MG63 (cell line): Measurements from ENCODE around the gene OGDH. TPM values are rescaled to one million over a fixed set of nuclear protein-coding genes. Genes with fewer than 3 reads are reported as not detected.

Experiments
- DNase-seq: peaks from one replicate; pipeline ENCODE4 v3.0.0-alpha.2; 2020
- H3K27me3 ChIP-seq: fragments of 250-450 bp; sonication (Bioruptor Pico); 2 replicates; pipeline ENCODE4 v1.5.1; 2020; ENCODE audit warnings: mild to moderate bottlenecking, moderate library complexity
- H3K36me3 ChIP-seq: fragments of 250-450 bp; sonication (Bioruptor Pico); 2 replicates; pipeline ENCODE4 v1.5.1; 2020; ENCODE audit warnings: mild to moderate bottlenecking, moderate library complexity
- H3K4me3 ChIP-seq: fragments of 250-450 bp; sonication (Bioruptor Pico); 2 replicates; pipeline ENCODE4 v1.5.1; 2020; ENCODE audit warnings: mild to moderate bottlenecking, moderate library complexity
- H3K9me3 ChIP-seq: fragments of 250-450 bp; sonication (Bioruptor Pico); 2 replicates; pipeline ENCODE4 v1.5.1; 2020; ENCODE audit warnings: mild to moderate bottlenecking, moderate library complexity
- total RNA-seq: library from RNA; depleted of rRNA; stranded (reverse); fragments of >200 nt; shearing (Covaris generic); gene quantifications from 2 replicates; pipeline ENCODE4 v1.2.3, GENCODE V29; 2014; ENCODE audit warnings: low replicate concordance

Gene OGDH
- total RNA-seq, 1 experiment from 2014 or later: 54.0 TPM

DNA sequence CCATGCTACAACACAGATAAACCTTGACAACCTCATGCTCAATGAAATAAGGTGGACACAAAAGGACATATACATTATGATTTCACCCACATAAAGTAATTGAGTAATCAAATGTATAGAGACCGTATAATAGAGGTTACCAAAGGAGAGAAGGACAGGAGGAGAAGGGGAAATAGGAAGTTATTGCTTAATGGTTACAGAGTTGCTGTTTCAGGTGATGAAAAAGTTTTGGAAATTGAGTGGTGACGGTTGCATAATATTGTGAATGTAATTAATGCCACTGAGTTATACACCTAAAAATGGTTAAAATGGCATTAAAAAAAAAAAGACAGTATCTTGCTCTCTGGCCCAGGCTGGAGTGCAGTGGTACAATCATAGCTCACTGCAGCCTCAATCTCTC is 1.5 kb upstream of the OGDH start:
- no peaks in the 10 kb centered on the region for H3K9me3 ChIP-seq
- no peaks in the 10 kb centered on the region for H3K27me3 ChIP-seq
- peaks cover 7% of the 10 kb centered on the region for H3K36me3 ChIP-seq
- DNase-seq: no peak
- no peak overlapping the region for H3K4me3 ChIP-seq

DNA sequence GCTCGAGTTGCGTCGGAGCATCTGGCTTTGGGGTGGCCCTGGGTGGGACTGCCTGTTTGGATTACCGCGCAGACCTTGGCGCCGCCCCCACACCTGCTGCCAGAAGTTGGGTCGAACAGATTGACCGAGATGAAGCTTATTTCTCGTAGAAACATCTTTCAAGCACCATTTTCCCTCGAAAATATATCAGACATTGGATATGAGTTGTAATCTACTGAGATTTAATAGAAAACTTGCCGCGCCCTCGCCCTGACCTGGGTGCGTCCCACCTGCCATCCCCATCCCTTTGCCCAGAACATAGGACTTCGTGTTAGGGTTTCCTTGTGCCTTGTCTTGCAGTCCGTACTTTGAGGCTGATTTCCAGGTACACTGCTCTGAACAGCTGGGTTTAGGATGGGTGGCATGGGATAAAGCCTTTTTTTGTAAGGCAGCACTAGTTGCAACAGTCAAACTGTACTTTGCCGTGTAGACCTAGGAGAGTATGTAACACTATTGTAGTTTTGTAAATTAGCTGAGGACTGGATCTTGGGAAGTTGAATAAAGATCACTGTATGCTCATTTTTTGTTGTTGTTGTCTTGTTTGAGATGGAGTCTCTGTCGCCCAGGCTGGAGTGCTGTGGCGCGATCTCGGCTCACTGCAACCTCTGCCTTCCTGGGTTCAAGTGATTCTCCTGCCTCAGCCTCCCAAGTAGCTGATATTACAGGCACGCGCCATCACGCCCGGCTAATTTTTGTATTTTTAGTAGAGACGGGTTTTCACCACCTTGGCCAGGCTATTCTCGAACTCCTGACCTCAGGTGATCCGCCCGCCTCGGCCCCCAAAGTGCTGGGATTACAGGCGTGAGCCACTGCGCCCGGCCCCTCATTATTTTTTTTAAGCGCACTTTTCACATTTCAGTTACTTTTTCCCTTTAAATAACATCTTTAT is 978 bp downstream of the OGDH start:
- Histone ChIP-seq H3K4me3 (peak overlapping the region; percentile 99), H3K9me3 (no peaks in the 10 kb centered on the region), H3K27me3 (no peaks in the 10 kb centered on the region), H3K36me3 (peaks cover 7% of the 10 kb centered on the region)
- DNase-seq: no peak

DNA sequence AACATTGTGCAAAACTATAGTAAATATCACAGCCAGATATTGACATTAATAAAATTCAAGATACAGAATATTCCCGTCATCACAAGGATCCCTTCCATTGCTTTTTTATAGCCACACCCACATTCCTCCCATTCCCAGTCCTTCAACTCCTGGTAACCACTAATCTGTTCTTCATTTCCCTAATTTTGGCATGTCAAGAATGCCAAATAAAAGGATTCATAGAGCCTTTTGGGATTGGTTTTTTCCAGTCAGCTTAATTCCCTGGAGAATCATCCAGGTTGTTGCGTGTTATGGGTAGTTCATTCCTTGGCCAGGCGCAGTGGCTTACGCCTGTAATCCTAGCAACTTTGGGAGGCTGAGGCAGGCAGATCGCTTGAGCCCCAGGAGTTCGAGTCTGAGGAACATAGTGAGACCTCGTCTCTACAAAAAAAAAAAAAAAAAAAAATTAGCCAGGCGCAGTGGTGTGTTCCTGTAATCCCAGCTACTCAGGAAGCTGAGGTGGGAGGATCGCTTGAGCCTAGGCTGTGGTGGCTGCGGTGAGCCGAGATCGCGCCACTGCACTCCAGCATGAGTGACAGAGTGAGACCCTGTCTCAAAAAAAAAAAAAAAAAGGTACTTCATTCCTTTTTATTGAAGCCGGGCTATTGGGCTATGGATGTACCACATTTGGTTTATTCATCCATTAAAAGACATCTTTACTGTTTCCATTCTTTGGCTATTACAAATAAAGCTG is 2.7 kb downstream of the OGDH start:
- H3K9me3 ChIP-seq: no peaks in the 10 kb centered on the region
- no peak overlapping the region for H3K4me3 ChIP-seq
- no peak for DNase-seq
- H3K27me3 ChIP-seq: no peaks in the 10 kb centered on the region
- peaks cover 7% of the 10 kb centered on the region for H3K36me3 ChIP-seq

DNA sequence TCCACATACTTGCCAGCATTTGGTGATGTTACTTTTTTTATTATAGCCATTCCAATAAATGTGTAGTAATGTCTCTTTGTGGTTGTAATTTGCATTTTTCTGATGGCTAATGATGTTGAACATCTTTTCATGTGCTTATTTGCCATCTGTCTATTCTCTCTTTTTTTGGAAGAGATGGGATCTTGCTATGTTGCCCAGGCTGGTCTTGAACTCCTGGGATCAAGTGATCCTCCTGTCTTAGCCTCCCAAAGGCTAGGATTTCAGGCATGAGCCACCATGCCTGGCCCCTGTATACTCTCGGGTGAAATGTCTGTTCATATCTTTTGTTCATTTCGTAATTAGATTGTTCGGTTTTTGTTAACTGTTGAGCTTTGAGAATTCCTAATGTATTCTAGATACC is 3.4 kb downstream of the OGDH start:
- no peak for DNase-seq
- Histone ChIP-seq H3K36me3 (peaks cover 7% of the 10 kb centered on the region), H3K4me3 (no peak overlapping the region), H3K27me3 (no peaks in the 10 kb centered on the region), H3K9me3 (no peaks in the 10 kb centered on the region)

DNA sequence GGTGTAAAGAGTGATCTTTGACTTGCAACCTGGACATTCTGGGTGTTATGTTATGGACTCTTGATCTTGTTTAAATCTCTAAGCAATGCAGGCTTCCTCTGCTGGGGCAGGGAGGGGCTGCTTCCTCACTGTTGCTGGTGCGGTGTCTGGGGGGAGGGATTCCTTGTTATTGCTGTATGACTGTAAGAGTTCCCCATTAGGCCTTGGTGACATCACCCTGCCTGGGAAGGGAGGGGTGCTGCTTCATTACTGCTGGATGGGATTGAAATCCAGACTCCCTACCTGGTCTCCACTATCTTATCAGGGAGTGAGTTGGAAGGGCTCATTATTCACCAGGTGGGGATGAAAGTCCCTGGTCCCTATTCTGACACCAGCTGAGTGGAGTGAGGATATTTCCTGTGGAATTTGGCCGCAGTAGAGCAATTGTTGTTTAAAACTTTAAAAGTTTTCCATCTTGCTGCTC is 8.8 kb downstream of the OGDH start:
- Histone ChIP-seq H3K36me3 (peaks cover 5% of the 10 kb centered on the region; the same call in 1 of the 2 replicates), H3K27me3 (no peaks in the 10 kb centered on the region), H3K9me3 (no peaks in the 10 kb centered on the region), H3K4me3 (no peak overlapping the region)
- no peak for DNase-seq

DNA sequence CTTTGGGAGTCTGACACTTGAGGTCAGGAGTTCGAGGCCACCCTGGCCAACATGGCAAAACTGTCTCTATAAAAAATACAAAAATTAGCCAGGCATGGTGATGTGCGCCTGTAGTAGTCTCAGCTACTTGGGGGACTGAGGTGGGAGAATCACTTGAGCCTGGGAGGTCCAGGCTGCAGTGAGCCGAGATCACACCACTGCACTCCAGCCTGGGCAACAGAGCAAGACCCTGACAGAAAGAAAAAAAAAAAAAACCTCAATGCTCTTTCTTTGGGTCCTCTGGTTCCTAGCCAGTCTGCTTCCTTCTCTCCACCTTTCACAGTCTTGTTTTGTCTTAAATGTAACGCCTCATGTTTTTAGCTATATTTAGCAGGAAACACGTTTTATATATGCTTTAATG is 9.4 kb downstream of the OGDH start:
- DNase-seq: no peak
- no peak overlapping the region for H3K4me3 ChIP-seq
- no peaks in the 10 kb centered on the region for H3K9me3 ChIP-seq
- H3K36me3 ChIP-seq: peaks cover 5% of the 10 kb centered on the region; the same call in 1 of the 2 replicates
- H3K27me3 ChIP-seq: no peaks in the 10 kb centered on the region

DNA sequence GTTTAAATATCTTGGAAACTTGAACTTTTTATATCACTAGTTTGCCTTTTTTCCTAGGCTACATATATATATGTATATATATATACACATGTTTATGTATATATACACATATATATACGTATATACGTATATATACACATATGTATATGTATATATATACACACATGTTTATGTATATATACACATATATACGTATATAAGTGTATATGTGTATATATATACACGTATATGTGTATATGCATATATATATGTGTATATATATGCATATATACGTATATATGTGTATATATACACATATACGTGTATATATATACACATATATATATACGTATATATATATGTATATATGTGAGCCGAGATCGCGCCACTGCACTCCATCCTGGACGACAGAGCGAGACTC is 10.1 kb downstream of the OGDH start:
- H3K36me3 ChIP-seq: peaks cover 5% of the 10 kb centered on the region; the same call in 1 of the 2 replicates
- no peaks in the 10 kb centered on the region for H3K27me3 ChIP-seq
- no peak overlapping the region for H3K4me3 ChIP-seq
- no peaks in the 10 kb centered on the region for H3K9me3 ChIP-seq
- no peak for DNase-seq

DNA sequence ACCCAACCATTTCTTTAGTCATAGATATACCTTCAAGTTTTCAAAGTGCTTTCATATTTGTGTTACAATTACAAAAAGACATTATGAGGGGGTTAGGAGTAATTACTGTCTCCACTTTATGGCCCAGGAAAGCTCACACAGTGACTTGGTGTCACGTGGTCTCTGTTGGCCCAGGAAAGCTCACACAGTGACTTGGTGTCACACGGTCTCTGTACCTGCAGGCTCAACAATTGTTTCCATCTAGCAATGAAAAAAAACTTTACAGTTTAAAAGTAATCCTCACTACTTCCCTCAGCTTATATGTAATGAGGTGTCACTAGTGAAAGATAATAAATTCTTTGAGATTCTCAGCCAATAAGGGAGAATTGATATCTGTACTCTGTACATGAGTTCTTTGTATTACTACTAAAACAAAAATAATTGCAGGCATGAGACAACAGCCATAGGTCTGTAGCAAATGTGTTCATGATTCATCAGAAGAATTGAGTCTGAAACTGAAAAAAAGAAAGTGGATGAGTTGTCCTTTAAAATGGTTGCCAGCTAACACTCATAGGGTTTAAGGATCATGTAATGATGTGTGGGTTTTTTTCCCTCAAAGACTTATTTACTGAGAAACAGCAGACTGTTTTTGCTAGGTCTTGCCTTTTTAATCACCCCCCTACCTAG is 10.9 kb downstream of the OGDH start:
- no peak overlapping the region for H3K4me3 ChIP-seq
- peaks cover 5% of the 10 kb centered on the region; the same call in 1 of the 2 replicates for H3K36me3 ChIP-seq
- no peak for DNase-seq
- H3K9me3 ChIP-seq: no peaks in the 10 kb centered on the region
- no peaks in the 10 kb centered on the region for H3K27me3 ChIP-seq

DNA sequence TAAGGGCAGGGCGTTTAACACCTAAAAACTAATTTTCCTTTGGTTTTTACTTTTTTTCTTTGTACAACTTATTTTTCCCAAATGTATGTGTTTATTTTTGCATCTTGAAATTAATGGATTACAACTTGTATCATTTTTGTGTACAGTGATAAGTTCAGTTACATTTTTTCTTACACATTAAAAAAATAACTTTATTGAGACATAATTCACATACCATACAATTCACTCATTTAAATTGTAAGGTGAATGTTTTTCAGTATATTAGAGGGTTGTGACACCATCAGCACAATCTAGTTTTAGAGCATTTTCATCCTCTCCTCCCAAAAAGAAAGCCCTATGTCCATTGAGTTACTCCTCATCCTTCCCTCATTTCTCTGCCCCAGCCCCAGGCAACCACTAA is 11.6 kb downstream of the OGDH start:
- H3K27me3 ChIP-seq: no peaks in the 10 kb centered on the region
- no peaks in the 10 kb centered on the region for H3K9me3 ChIP-seq
- no peak for DNase-seq
- H3K4me3 ChIP-seq: no peak overlapping the region
- H3K36me3 ChIP-seq: peaks cover 5% of the 10 kb centered on the region; the same call in 1 of the 2 replicates

DNA sequence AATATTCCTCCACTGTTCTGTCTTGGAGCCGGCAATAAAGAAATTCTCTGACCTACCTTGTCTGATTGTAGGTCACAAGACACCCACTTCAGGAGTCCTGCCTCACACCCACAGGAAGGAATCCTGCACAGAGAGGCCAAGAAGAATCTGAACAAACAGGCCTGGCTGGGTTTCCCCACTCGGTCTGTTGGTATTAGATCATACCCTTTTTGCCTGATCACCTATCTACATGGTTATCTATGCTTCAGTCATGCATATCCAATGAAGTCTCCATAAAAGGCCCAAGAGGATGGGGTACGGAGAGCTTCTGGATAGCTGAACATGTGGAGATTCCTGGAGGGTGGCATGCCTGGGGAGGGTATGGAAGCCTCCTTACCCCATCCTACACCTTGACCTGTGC is 12.3 kb downstream of the OGDH start:
- Histone ChIP-seq H3K27me3 (no peaks in the 10 kb centered on the region), H3K36me3 (peaks cover 5% of the 10 kb centered on the region; the same call in 1 of the 2 replicates), H3K9me3 (no peaks in the 10 kb centered on the region), H3K4me3 (no peak overlapping the region)
- no peak for DNase-seq

DNA sequence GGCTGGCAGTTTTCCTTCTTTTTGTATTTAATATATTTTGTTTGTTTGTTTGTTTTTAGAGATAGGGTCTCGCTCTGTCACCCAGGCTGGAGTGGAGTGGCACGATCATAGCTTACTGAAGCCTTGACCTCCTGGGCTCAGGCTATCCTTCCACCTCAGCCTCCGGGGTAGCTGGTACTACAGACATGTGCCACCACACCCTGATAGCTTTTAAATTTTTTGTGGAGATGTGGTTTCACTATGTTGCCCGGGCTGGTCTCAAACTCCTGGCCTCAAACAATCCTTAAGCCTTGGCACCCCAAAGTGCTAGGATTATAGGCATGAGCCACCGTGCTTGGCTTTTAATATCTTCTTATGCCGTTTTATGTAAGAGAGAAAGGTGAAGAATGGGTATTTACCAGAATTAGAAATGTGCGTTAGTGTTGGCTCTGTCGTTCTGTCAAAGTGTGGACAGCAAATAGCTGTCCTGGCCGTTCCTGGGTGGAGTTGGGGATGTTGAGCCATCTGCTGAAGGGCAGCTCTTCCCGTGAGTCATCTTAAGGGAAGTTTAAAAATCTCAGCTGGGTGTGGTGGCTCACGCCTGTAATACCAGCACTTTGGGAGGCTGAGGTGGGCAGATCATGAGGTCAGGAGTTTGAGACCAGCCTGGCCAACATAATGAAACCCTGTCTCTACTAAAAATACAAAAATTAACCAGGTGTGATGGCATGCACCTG is 14.8 kb downstream of the OGDH start:
- DNase-seq: peak; percentile 34
- no peaks in the 10 kb centered on the region for H3K9me3 ChIP-seq
- H3K4me3 ChIP-seq: no peak overlapping the region
- peaks cover 15% of the 10 kb centered on the region for H3K36me3 ChIP-seq
- H3K27me3 ChIP-seq: no peaks in the 10 kb centered on the region

DNA sequence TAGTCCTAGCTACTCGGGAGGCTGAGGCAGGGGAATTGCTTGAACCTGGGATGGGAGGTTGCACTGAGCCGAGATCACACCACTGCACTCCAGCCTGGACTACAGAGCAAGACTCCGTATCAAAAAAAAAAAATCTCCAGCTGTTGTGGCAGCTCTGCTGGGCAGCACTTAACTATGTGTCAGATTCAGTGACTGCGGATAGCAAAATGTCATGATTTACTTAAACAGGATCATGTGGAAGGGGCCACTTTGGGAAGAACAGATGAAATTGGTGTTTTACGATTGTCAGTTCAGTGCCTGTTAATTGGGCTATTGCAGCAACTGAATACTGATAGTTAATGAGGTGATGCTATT is 15.3 kb downstream of the OGDH start:
- Histone ChIP-seq H3K4me3 (no peak overlapping the region), H3K9me3 (no peaks in the 10 kb centered on the region), H3K36me3 (peaks cover 21% of the 10 kb centered on the region), H3K27me3 (no peaks in the 10 kb centered on the region)
- no peak for DNase-seq

DNA sequence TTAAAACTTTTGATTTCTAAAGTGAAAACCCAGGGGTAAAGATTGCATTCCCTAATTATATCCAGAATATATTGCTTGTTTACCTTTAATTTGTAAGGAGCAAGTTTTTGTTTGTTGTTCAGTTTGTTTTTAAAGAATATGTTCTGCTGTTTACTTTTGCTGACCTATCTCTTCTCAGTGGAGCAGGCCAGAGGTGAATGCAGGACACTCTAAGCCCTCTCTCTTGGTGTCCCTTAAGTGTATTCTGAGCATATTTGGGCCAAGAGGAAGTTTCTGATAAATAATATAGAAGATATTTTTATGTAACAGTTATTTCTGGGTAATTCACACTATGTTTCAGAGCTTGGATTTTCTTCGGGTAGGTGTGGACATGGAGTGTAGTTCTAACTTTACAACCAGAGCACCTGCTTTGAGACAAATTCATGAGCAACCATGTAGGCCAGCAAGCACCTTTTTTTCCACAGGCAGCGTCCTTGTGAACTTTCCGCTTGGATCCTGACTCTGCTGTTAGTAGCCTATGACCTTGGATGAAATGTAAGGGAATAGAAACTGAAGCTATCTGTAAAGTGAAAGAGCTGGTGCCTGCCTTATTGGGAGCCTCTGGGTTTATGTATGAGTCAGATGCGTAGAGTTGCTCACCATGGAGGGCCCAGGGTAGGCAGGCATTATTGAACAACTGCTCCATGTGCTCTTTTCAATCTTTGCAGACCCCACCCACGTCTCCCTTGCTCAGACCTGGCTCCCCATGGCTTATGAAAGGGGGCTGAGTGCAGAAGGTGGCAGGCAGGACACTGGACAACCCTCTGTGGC is 16.1 kb downstream of the OGDH start:
- DNase-seq: no peak
- Histone ChIP-seq H3K36me3 (peaks cover 27% of the 10 kb centered on the region), H3K4me3 (no peak overlapping the region), H3K9me3 (no peaks in the 10 kb centered on the region), H3K27me3 (no peaks in the 10 kb centered on the region)

DNA sequence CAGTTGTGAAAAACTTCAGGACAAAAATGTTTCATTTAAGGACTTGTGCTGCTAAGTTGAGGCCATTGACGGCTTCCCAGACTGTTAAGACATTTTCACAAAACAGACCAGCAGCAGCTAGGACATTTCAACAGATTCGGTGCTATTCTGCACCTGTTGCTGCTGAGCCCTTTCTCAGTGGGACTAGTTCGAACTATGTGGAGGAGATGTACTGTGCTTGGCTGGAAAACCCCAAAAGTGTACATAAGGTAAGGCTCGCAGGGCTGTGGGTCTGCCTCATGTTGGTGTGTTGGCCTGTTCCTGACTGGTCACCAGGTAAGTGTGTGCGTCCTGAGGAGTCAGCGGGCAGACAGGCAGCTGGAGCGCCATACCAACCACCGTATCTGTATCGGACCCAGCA is 17.9 kb downstream of the OGDH start:
- H3K36me3 ChIP-seq: peaks cover 22% of the 10 kb centered on the region
- H3K27me3 ChIP-seq: no peaks in the 10 kb centered on the region
- no peak for DNase-seq
- no peaks in the 10 kb centered on the region for H3K9me3 ChIP-seq
- H3K4me3 ChIP-seq: no peak overlapping the region

DNA sequence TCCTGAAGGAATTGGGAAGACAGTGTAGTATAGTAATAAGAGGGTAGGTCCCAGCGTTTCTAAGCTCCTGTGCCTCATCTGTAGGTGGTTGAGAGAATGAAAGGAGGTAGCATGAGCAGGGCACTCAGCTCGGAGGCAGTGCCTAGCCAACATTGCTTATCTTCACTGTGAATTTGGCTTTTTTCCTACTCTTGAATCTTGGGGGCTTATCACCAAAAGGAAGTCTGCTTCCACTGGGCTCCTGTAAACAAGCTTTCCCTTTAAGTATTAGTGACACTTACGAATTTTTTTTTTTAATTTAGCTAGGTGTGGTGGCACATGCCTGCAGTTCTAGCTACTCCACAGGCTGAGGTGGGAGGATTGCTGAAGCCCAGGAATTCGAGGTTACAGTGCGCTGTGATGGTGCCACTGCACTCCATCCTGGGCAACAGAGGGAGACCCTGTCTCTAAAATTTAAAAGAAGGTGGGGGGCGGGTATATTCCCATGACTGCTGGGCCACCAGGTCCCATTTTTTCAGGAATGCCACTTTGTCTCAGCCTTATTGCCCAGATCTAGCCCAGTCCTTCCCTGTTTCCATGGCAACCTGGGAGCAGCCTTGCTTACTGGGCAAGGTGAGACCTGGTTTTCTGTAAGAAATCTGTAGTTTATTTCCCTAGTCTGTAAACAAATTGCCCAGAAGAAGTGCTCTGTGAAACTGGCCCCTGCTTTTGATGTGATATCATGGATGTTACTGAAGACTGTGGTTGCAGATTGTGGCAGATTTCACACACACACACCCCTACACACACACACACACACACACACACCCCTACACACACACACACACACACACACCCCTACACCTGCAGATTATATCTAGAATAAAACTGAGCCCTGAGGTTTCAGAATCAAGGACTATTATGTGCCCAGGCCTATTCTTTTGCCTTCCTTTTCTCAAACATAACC is 19.4 kb downstream of the OGDH start:
- no peaks in the 10 kb centered on the region for H3K27me3 ChIP-seq
- no peak overlapping the region for H3K4me3 ChIP-seq
- H3K36me3 ChIP-seq: peaks cover 25% of the 10 kb centered on the region
- no peaks in the 10 kb centered on the region for H3K9me3 ChIP-seq
- DNase-seq: no peak
